ENCODE results near the gene UGT1A4. TPM values are rescaled to one million over a fixed set of nuclear protein-coding genes. Genes with fewer than 3 reads are reported as not detected.

UGT1A4 gene
- total RNA-seq, 2 experiments from 2014 or later = not detected

- Mint-ChIP-seq H3K4me3 (no peak overlapping the region), H3K4me1 (ENCODE audit: low read depth) (no peaks in the 10 kb centered on the region), H3K27ac (no peak overlapping the region), H3K9me3 (no peaks in the 10 kb centered on the region), H3K36me3 (ENCODE audit: low read depth) (no peaks in the 10 kb centered on the region), H3K27me3 (peaks cover 7% of the 10 kb centered on the region)
- H3K27me3 ChIP-seq (ENCODE audit: control insufficient read depth in 1 of 2, insufficient read depth in 2 of 2, low read length in 2 of 2) = peaks cover 0 to 5% of the 10 kb centered on the region in 2 experiments
- TF ChIP-seq CTCF (IDR thresholded peaks at IDR 0.05) = no peak
- H3K36me3 ChIP-seq (ENCODE audit: insufficient read depth, low read length) = no peaks in the 10 kb centered on the region
- DNase-seq = peak in 1 of 14 experiments; percentile 15
- no peak overlapping the region for H3K4me3 ChIP-seq (ENCODE audit: low read length)
- intact Hi-C loops (cut with DNase I, micrococcal nuclease) = no loop called here
- no peaks in the 10 kb centered on the region for H3K4me1 ChIP-seq (ENCODE audit: insufficient read depth, low read length)
- ChIA-PET POLR2A (no interaction called here), CTCF (no interaction called here)
- H3K9me3 ChIP-seq (ENCODE audit: control insufficient read depth in 1 of 2, insufficient read depth in 1 of 2, low read length in 2 of 2) = peaks cover 0 to 8% of the 10 kb centered on the region in 2 experiments
- no peak overlapping the region for H3K27ac ChIP-seq (ENCODE audit: low read depth in 1 of 2, low read length in 2 of 2)
- ATAC-seq (ENCODE audit: poor library complexity) = no peak
Observed at GRCh38 chr2:233820774-233821105, 102.2 kb downstream of the UGT1A4 start.

GRCh38 chr2:233821196-233821595 is 102.7 kb downstream of the UGT1A4 start:
- H3K9me3 ChIP-seq (ENCODE audit: control insufficient read depth in 1 of 2, insufficient read depth in 1 of 2, low read length in 2 of 2) = peaks cover 0 to 8% of the 10 kb centered on the region in 2 experiments
- Mint-ChIP-seq H3K36me3 (ENCODE audit: low read depth) (no peaks in the 10 kb centered on the region), H3K27me3 (peaks cover 7% of the 10 kb centered on the region), H3K4me3 (no peak overlapping the region), H3K27ac (no peak overlapping the region), H3K9me3 (no peaks in the 10 kb centered on the region), H3K4me1 (ENCODE audit: low read depth) (no peaks in the 10 kb centered on the region)
- DNase-seq (peak in 1 of 14 experiments; percentile 12), ATAC-seq (ENCODE audit: poor library complexity) (no peak)
- H3K27ac ChIP-seq (ENCODE audit: low read depth in 1 of 2, low read length in 2 of 2) = no peak overlapping the region
- no peak for TF ChIP-seq CTCF (IDR thresholded peaks at IDR 0.05)
- H3K36me3 ChIP-seq (ENCODE audit: insufficient read depth, low read length) = no peaks in the 10 kb centered on the region
- intact Hi-C loops (cut with DNase I, micrococcal nuclease) = no loop called here
- H3K4me1 ChIP-seq (ENCODE audit: insufficient read depth, low read length) = no peaks in the 10 kb centered on the region
- H3K4me3 ChIP-seq (ENCODE audit: low read length) = no peak overlapping the region
- ChIA-PET CTCF (no interaction called here), POLR2A (no interaction called here)
- peaks cover 0 to 5% of the 10 kb centered on the region in 2 experiments for H3K27me3 ChIP-seq (ENCODE audit: control insufficient read depth in 1 of 2, insufficient read depth in 2 of 2, low read length in 2 of 2)

GRCh38 chr2:233821709-233822100 is 103.2 kb downstream of the UGT1A4 start:
- Mint-ChIP-seq H3K9me3 (no peaks in the 10 kb centered on the region), H3K27me3 (peaks cover 7% of the 10 kb centered on the region), H3K4me1 (ENCODE audit: low read depth) (no peaks in the 10 kb centered on the region), H3K36me3 (ENCODE audit: low read depth) (no peaks in the 10 kb centered on the region), H3K4me3 (no peak overlapping the region), H3K27ac (no peak overlapping the region)
- ATAC-seq (ENCODE audit: poor library complexity) = no peak
- no peak overlapping the region for H3K27ac ChIP-seq (ENCODE audit: low read depth in 1 of 2, low read length in 2 of 2)
- intact Hi-C loops (cut with DNase I, micrococcal nuclease) = no loop called here
- peaks cover 0 to 2% of the 10 kb centered on the region in 2 experiments for H3K27me3 ChIP-seq (ENCODE audit: control insufficient read depth in 1 of 2, insufficient read depth in 2 of 2, low read length in 2 of 2)
- DNase-seq = peak in 2 of 14 experiments; percentile 0 to 12
- no peaks in the 10 kb centered on the region for H3K4me1 ChIP-seq (ENCODE audit: insufficient read depth, low read length)
- ChIA-PET POLR2A (no interaction called here), CTCF (no interaction called here)
- no peak for TF ChIP-seq CTCF (IDR thresholded peaks at IDR 0.05)
- peaks cover 0 to 8% of the 10 kb centered on the region in 2 experiments for H3K9me3 ChIP-seq (ENCODE audit: control insufficient read depth in 1 of 2, insufficient read depth in 1 of 2, low read length in 2 of 2)
- no peak overlapping the region for H3K4me3 ChIP-seq (ENCODE audit: low read length)
- no peaks in the 10 kb centered on the region for H3K36me3 ChIP-seq (ENCODE audit: insufficient read depth, low read length)

Measured in CD4-positive, alpha-beta T cell (primary cell).